ENCODE data around the gene PCDH9.

DNA sequence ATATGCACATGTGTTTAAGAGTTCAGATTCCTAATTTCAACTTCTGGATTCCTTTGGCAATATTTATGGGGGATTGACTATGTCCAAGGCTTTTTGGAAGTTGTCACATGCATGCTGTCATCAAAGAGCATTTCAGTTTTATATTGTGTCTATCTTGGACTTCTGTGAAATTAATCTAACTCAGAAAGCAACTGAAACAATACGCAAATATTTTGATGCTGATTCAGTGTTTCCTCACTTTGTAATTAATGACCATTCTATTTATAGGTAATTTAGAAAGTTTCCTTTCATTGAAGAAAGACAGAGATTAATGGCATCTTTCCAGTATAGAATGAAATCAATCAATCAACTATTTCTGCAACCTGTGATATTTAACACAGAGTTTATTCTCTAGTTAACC is 550.1 kb downstream of the PCDH9 start:
- no peak for TF ChIP-seq CTCF (IDR thresholded peaks at IDR 0.05)
- no peak for TF ChIP-seq POLR2AphosphoS5 (IDR thresholded peaks at IDR 0.05)
- TF ChIP-seq POLR2A (IDR thresholded peaks at IDR 0.05), result no peak

Data from upper lobe of left lung (tissue), 4 donors.